H9 (cell line): ENCODE data around the gene ROCK2. TPM values are rescaled to one million over a fixed set of nuclear protein-coding genes. Genes with fewer than 3 reads are reported as not detected.

Experiments
- DNase-seq: peaks from one replicate; pipeline ENCODE4 v3.0.0-alpha.2; 2017
- H2AFZ ChIP-seq: one replicate; pipeline ENCODE4 v1.6.1; 2013; ENCODE audit warnings: mild to moderate bottlenecking, low read length, control low read depth, moderate library complexity
- H2AK5ac ChIP-seq: 2 replicates; pipeline ENCODE4 v1.6.1; 2013; ENCODE audit warnings: low read length, control low read depth, mixed read lengths; ENCODE audit not compliant: insufficient read length
- H2BK120ac ChIP-seq: one replicate; pipeline ENCODE4 v1.6.1; 2013; ENCODE audit warnings: low read depth, mild to moderate bottlenecking, low read length, control low read depth, inconsistent platforms; ENCODE audit not compliant: poor library complexity, severe bottlenecking
- H2BK12ac ChIP-seq: 2 replicates; pipeline ENCODE4 v1.6.1; 2013; ENCODE audit warnings: low read length, control low read depth, mixed read lengths, low read depth; ENCODE audit not compliant: insufficient read length
- H2BK15ac ChIP-seq: 2 replicates; pipeline ENCODE4 v1.6.1; 2013; ENCODE audit warnings: low read depth, low read length, control low read depth
- H2BK20ac ChIP-seq: one replicate; pipeline ENCODE4 v1.6.1; 2013; ENCODE audit warnings: low read depth, mild to moderate bottlenecking, low read length, control low read depth, inconsistent platforms; ENCODE audit not compliant: poor library complexity, severe bottlenecking
- H2BK5ac ChIP-seq: 2 replicates; pipeline ENCODE4 v1.6.1; 2013; ENCODE audit warnings: low read length, control low read depth, mixed read lengths; ENCODE audit not compliant: insufficient read length
- H3K14ac ChIP-seq: 2 replicates; pipeline ENCODE4 v1.6.1; 2013; ENCODE audit warnings: low read length, control low read depth; ENCODE audit not compliant: insufficient read depth
- H3K18ac ChIP-seq: 2 replicates; pipeline ENCODE4 v1.6.1; 2013; ENCODE audit warnings: low read depth, mild to moderate bottlenecking, mixed read lengths, low read length, control low read depth; ENCODE audit not compliant: insufficient read length
- H3K23ac ChIP-seq: 2 replicates; pipeline ENCODE4 v1.6.1; 2013; ENCODE audit warnings: low read length, control low read depth, mixed read lengths, low read depth; ENCODE audit not compliant: insufficient read length
- H3K23me2 ChIP-seq: 2 replicates; pipeline ENCODE4 v1.6.1; 2013; ENCODE audit warnings: low read depth, mild to moderate bottlenecking, mixed read lengths, low read length, control low read depth; ENCODE audit not compliant: insufficient read length, poor library complexity, severe bottlenecking
- H3K27ac ChIP-seq: 2 replicates; pipeline ENCODE4 v1.5.1; 2013; ENCODE audit warnings: low read length, control low read depth, mixed read lengths, low read depth; ENCODE audit not compliant: insufficient read length
- H3K27me3 ChIP-seq: 2 replicates; pipeline ENCODE4 v1.6.1; 2013; ENCODE audit warnings: low read length, control low read depth, inconsistent platforms; ENCODE audit not compliant: insufficient read depth
- H3K4ac ChIP-seq: 2 replicates; pipeline ENCODE4 v1.6.1; 2013; ENCODE audit warnings: low read depth, mild to moderate bottlenecking, control low read depth, inconsistent platforms, low read length, moderate library complexity
- H3K4me1 ChIP-seq: 2 replicates; pipeline ENCODE4 v1.6.1; 2013; ENCODE audit warnings: low read length, control low read depth, inconsistent platforms; ENCODE audit not compliant: insufficient read depth
- H3K4me2 ChIP-seq: 2 replicates; pipeline ENCODE4 v1.6.1; 2013; ENCODE audit warnings: low read length, control low read depth, mixed read lengths; ENCODE audit not compliant: insufficient read length, insufficient read depth
- H3K56ac ChIP-seq: 2 replicates; pipeline ENCODE4 v1.6.1; 2013; ENCODE audit warnings: low read depth, mild to moderate bottlenecking, mixed read lengths, low read length, control low read depth; ENCODE audit not compliant: insufficient read length
- H3K79me1 ChIP-seq: 2 replicates; pipeline ENCODE4 v1.6.1; 2013; ENCODE audit warnings: low read depth, mild to moderate bottlenecking, moderate library complexity, low read length, control low read depth, inconsistent platforms; ENCODE audit not compliant: insufficient read depth, poor library complexity, severe bottlenecking
- H3K79me2 ChIP-seq: 2 replicates; pipeline ENCODE4 v1.6.1; 2013; ENCODE audit warnings: low read length, control low read depth, inconsistent platforms; ENCODE audit not compliant: insufficient read depth
- H3K9ac ChIP-seq: 2 replicates; pipeline ENCODE4 v1.6.1; 2013; ENCODE audit warnings: low read length, control low read depth, mixed read lengths; ENCODE audit not compliant: insufficient read length; ENCODE audit errors: extremely low read depth
- H3K9me3 ChIP-seq: one replicate; pipeline ENCODE4 v1.6.1; 2013; ENCODE audit warnings: low read depth, low read length, inconsistent platforms; ENCODE audit not compliant: control insufficient read depth
- H3T11ph ChIP-seq: one replicate; pipeline ENCODE4 v1.6.1; 2013; ENCODE audit warnings: mild to moderate bottlenecking, low read length, control low read depth, inconsistent platforms
- H4K20me1 ChIP-seq: one replicate; pipeline ENCODE4 v1.6.1; 2013; ENCODE audit not compliant: control insufficient read depth, insufficient read length, insufficient read depth
- H4K5ac ChIP-seq: 2 replicates; pipeline ENCODE4 v1.6.1; 2013; ENCODE audit warnings: low read depth, mild to moderate bottlenecking, mixed read lengths, low read length, control low read depth; ENCODE audit not compliant: insufficient read length
- H4K8ac ChIP-seq: replicated peaks from 2 replicates; pipeline ENCODE4 v1.6.1; 2013; ENCODE audit warnings: low read length, control low read depth, mixed read lengths, low read depth; ENCODE audit not compliant: insufficient read length
- H4K91ac ChIP-seq: 2 replicates; pipeline ENCODE4 v1.6.1; 2013; ENCODE audit warnings: low read depth, mild to moderate bottlenecking, moderate library complexity, mixed read lengths, low read length, control low read depth; ENCODE audit not compliant: insufficient read length
- H3K27ac Mint-ChIP-seq, 3 experiments: 2 replicates in 2 of 3; 3 replicates in 1 of 3; pipeline ENCODE4 v1.8.0; 2020 to 2021; ENCODE audit warnings: mixed read lengths in 3 of 3, mild to moderate bottlenecking in 1 of 3, moderate library complexity in 1 of 3
- H3K27me3 Mint-ChIP-seq: 2 replicates; pipeline ENCODE4 v1.8.0; 2021; ENCODE audit warnings: low read depth, mild to moderate bottlenecking, moderate library complexity, mixed read lengths
- H3K36me3 Mint-ChIP-seq, 3 experiments: 2 replicates in 2 of 3; 3 replicates in 1 of 3; pipeline ENCODE4 v1.8.0; 2020 to 2021; ENCODE audit warnings: low read depth in 3 of 3, mixed read lengths in 3 of 3; ENCODE audit not compliant: insufficient read depth in 1 of 3
- H3K4me1 Mint-ChIP-seq, 2 experiments: 2 replicates each; pipeline ENCODE4 v1.8.0; 2020; ENCODE audit warnings: mixed read lengths in 2 of 2
- H3K4me3 Mint-ChIP-seq, 2 experiments: 2 replicates in 1 of 2; 3 replicates in 1 of 2; pipeline ENCODE4 v1.8.0; 2020 to 2021; ENCODE audit warnings: mild to moderate bottlenecking in 2 of 2, mixed read lengths in 2 of 2, moderate library complexity in 1 of 2
- H3K9me3 Mint-ChIP-seq, 2 experiments: 2 replicates in 1 of 2; 3 replicates in 1 of 2; pipeline ENCODE4 v1.8.0; 2020; ENCODE audit warnings: mild to moderate bottlenecking in 2 of 2, mixed read lengths in 2 of 2, moderate library complexity in 1 of 2
- CTCF ChIP-seq: fragments of 200-600 bp; sonication (generic); conservative IDR thresholded peaks from 3 replicates; pipeline ENCODE4 v1.8.0; 2021; ENCODE audit warnings: antibody characterized with exemption, mild to moderate bottlenecking
- WGBS: extraction: QIAGEN DNeasy Blood & Tissue Kit; methylation state at CpG from one replicate; pipeline ENCODE4 v1.1.7; 2013; ENCODE audit warnings: missing lambda C conversion rate, low lambda C conversion rate, mixed read lengths; ENCODE audit not compliant: insufficient read length; ENCODE audit errors: extremely low coverage; 5-methylcytosine and 5-hydroxymethylcytosine counted together
- total RNA-seq: library from RNA; stranded (reverse); gene quantifications from 2 replicates; pipeline ENCODE4 v1.2.1, GENCODE V29; 2021

The ROCK2 gene
- total RNA-seq, 1 experiment from 2014 or later, result 33.2 TPM

DNA sequence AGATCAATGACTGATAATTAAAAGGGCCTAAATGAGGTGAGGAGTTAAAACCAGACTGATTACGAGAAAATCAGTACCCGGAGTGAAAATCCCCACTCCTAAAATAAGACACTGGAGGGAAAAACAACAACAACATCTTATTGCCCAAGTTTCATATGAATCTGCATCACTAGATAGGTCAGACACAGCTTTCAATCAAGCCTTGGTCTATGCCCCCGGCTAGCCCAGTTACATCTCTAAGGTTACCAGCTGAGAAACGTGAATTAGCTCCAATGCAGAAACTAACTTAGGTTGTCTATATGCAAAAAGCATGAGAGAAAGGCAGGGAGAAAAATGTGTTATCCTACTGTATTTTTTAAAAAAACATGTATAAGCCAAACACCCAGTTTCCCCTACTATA is 53.7 kb downstream of the ROCK2 start:
- Histone ChIP-seq H3K23ac (no peak overlapping the region), H2AK5ac (no peak overlapping the region), H3K4ac (no peak overlapping the region), H3K79me1 (peaks cover 11% of the 10 kb centered on the region), H3K23me2 (no peaks in the 10 kb centered on the region), H3K9me3 (no peaks in the 10 kb centered on the region), H3T11ph (no peak overlapping the region), H3K27ac (no peak overlapping the region), H3K56ac (no peak overlapping the region), H3K79me2 (peaks cover 3% of the 10 kb centered on the region; the same call in 1 of the 2 replicates), H3K4me2 (no peak overlapping the region), H3K4me1 (peaks cover 6% of the 10 kb centered on the region; the same call in 1 of the 2 replicates), H2BK15ac (no peak overlapping the region), H2BK20ac (no peak overlapping the region), H2BK5ac (no peak overlapping the region), H3K14ac (no peak overlapping the region), H2AFZ (no peak overlapping the region), H4K91ac (no peak overlapping the region), H4K20me1 (no peaks in the 10 kb centered on the region), H3K9ac (no peak overlapping the region), H4K5ac (no peak overlapping the region), H4K8ac (no peak overlapping the region), H3K18ac (no peak overlapping the region), H2BK12ac (no peak overlapping the region), H2BK120ac (no peak overlapping the region), H3K27me3 (no peaks in the 10 kb centered on the region)
- DNase-seq, result no peak
- no peak for TF ChIP-seq CTCF
- Mint-ChIP-seq H3K4me3 (no peak overlapping the region), H3K4me1 (peaks cover 19 to 29% of the 10 kb centered on the region in 2 experiments), H3K9me3 (no peaks in the 10 kb centered on the region), H3K36me3 (peaks cover 3 to 8% (median 5%) of the 10 kb centered on the region in 3 experiments; a peak in 6 of 7 replicates), H3K27me3 (no peaks in the 10 kb centered on the region), H3K27ac (no peak overlapping the region)
- WGBS, result no CpG with 5 or more reads among the region's 4 CpGs
